Measurements from ENCODE around the gene THTPA. TPM values are rescaled to one million over a fixed set of nuclear protein-coding genes. Genes with fewer than 3 reads are reported as not detected.

Gene THTPA
- total and polyA plus RNA-seq, 2 of the 4 experiments (the other 2 are of a cell fraction) = 5.0 to 9.2 TPM

- BruUV-seq (replicated peaks) = no TSS peak
- Histone ChIP-seq H3K27ac (ENCODE audit: insufficient read depth, low read length) (no peak overlapping the region), H2BK20ac (ENCODE audit: low read depth, low read length) (no peak overlapping the region), H3K23ac (ENCODE audit: low read depth, low read length) (no peak overlapping the region), H3K4ac (ENCODE audit: low read depth, low read length) (no peak overlapping the region), H2BK120ac (ENCODE audit: low read depth, low read length) (no peak overlapping the region), H3K9me3 (ENCODE audit: control insufficient read depth, insufficient read depth, low read length) (no peaks in the 10 kb centered on the region), H3K9me1 (ENCODE audit: insufficient read depth, low read length) (peaks cover 10% of the 10 kb centered on the region), H4K91ac (ENCODE audit: insufficient read depth, low read depth, low read length) (no peak overlapping the region), H4K5ac (ENCODE audit: low read depth, low read length) (no peak overlapping the region), H3K14ac (replicated peaks; ENCODE audit: low read depth, low read length) (no peak overlapping the region), H2AK5ac (ENCODE audit: low read depth, low read length) (no peak overlapping the region), H4K20me1 (ENCODE audit: insufficient read depth, low read length) (no peaks in the 10 kb centered on the region), H2BK5ac (ENCODE audit: low read depth, low read length, poor library complexity, severe bottlenecking) (no peak overlapping the region), H3K4me1 (ENCODE audit: control insufficient read depth, insufficient read depth, low read length) (peaks cover 7% of the 10 kb centered on the region), H3K4me2 (ENCODE audit: low read depth, low read length) (no peak overlapping the region), H3K18ac (ENCODE audit: low read depth, low read length) (no peak overlapping the region), H3K9ac (ENCODE audit: low read depth, low read length) (no peak overlapping the region), H4K8ac (ENCODE audit: low read depth in 2 of 2, low read length in 2 of 2) (no peak overlapping the region), H3K56ac (ENCODE audit: extremely low read depth, insufficient read depth, low read length) (no peak overlapping the region), H3K4me3 (ENCODE audit: insufficient read depth, low read depth, low read length) (no peak overlapping the region), H3K36me3 (ENCODE audit: control insufficient read depth, insufficient read depth, low read length) (peaks cover 7% of the 10 kb centered on the region), H2AK9ac (replicated peaks; ENCODE audit: low read depth, low read length, poor library complexity) (no peak overlapping the region), H2BK15ac (ENCODE audit: low read depth, low read length) (no peak overlapping the region), H2AFZ (replicated peaks; ENCODE audit: low read length, poor library complexity) (no peak overlapping the region), H3K27me3 (ENCODE audit: control insufficient read depth, insufficient read depth, low read length) (no peaks in the 10 kb centered on the region), H3K79me1 (ENCODE audit: low read depth in 1 of 2, low read length in 2 of 2) (peaks cover 15 to 18% of the 10 kb centered on the region in 2 experiments)
- ChIA-PET CTCF (interaction anchor here (4.2 kb wide), 1 partner anchor 80 kb away, joined by 30 read pairs; no protein-coding TSS in a partner anchor), POLR2A (ENCODE audit: unreplicated experiment) (no interaction called here)
- dilution Hi-C loops (cut with HindIII; ENCODE audit: low sequenced_read_pairs, unreplicated experiment) = no loop called here
- in situ Hi-C loops (cut with MboI; ENCODE audit: low sequenced_read_pairs) = loop anchor here (5.0 to 10.0 kb wide), 2 partner anchors 81 to 233 kb away; partner anchors contain the start of gene PABPN1
- ATAC-seq (ENCODE audit: low read depth) = no peak
- DNase-seq = no peak
- no peak for TF ChIP-seq MXI1 (IDR thresholded peaks at IDR 0.05; ENCODE audit: borderline replicate concordance, low read depth, low read length)
- TF ChIP-seq USF2 (IDR thresholded peaks at IDR 0.05; ENCODE audit: low read depth, low read length) = no peak
- TF ChIP-seq POLR2A (IDR thresholded peaks at IDR 0.05; ENCODE audit: low read depth, low read length) = no peak
- no peak for TF ChIP-seq NFE2L2 (IDR thresholded peaks at IDR 0.05; ENCODE audit: low read depth, low read length)
- no peak for TF ChIP-seq BHLHE40 (IDR thresholded peaks at IDR 0.05; ENCODE audit: low read depth, low read length)
- TF ChIP-seq CEBPB (IDR thresholded peaks at IDR 0.05; ENCODE audit: low read depth, low read length) = no peak
- no peak for TF ChIP-seq FOS (IDR thresholded peaks at IDR 0.05; ENCODE audit: low read depth, low read length)
- no peak for TF ChIP-seq MAFK (IDR thresholded peaks at IDR 0.05; ENCODE audit: low read depth, low read length)
- TF ChIP-seq RFX5 (IDR thresholded peaks at IDR 0.05; ENCODE audit: low read depth, low read length) = no peak
- no CpG with 5 or more reads among the region's 1 CpG for WGBS, 2 experiments (ENCODE audit: extremely low coverage in 2 of 2, insufficient read length in 1 of 2)
- intact Hi-C loops (cut with micrococcal nuclease) = no loop called here
These were observed 1.9 kb downstream of the THTPA start for GRCh38 chr14:23557946-23558345.

Measured in IMR-90 (cell line).